Uterus (tissue), 2 donors: ENCODE data around the gene DNAJC21.

Experiments
- POLR2A ChIP-seq, 2 donors: fragments of 450-650 bp; IDR thresholded peaks; one replicate each; pipeline ENCODE4 v1.6.1; 2016; ENCODE audit warnings: antibody characterized with exemption in 2 of 2, mild to moderate bottlenecking in 1 of 2, moderate library complexity in 1 of 2
- TF ChIP-seq, protein P1 (sequence below), 4 experiments: fragments of 200-600 bp in 2 of 4; fragments of 450-650 bp in 2 of 4; sonication (generic) in 2 of 4; IDR thresholded peaks; one replicate each; pipeline ENCODE4 v1.5.1; 2016 to 2019; ENCODE audit warnings: antibody characterized with exemption in 4 of 4, mild to moderate bottlenecking in 2 of 4, moderate library complexity in 1 of 4

- TF ChIP-seq POLR2A (IDR thresholded peaks at IDR 0.05), result no peak
- TF ChIP-seq, protein P1, sequence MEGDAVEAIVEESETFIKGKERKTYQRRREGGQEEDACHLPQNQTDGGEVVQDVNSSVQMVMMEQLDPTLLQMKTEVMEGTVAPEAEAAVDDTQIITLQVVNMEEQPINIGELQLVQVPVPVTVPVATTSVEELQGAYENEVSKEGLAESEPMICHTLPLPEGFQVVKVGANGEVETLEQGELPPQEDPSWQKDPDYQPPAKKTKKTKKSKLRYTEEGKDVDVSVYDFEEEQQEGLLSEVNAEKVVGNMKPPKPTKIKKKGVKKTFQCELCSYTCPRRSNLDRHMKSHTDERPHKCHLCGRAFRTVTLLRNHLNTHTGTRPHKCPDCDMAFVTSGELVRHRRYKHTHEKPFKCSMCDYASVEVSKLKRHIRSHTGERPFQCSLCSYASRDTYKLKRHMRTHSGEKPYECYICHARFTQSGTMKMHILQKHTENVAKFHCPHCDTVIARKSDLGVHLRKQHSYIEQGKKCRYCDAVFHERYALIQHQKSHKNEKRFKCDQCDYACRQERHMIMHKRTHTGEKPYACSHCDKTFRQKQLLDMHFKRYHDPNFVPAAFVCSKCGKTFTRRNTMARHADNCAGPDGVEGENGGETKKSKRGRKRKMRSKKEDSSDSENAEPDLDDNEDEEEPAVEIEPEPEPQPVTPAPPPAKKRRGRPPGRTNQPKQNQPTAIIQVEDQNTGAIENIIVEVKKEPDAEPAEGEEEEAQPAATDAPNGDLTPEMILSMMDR (IDR thresholded peaks at IDR 0.05), result no peak
Measured at GRCh38 chr5:34944044-34944443, 14.7 kb downstream of the DNAJC21 start.
